Endothelial cell of umbilical vein (primary cell): Measurements from ENCODE around the gene VPS37C. TPM values are rescaled to one million over a fixed set of nuclear protein-coding genes. Genes with fewer than 3 reads are reported as not detected.

Experiments
- BruUV-seq: library from RNA; stranded (reverse); fragments of 400-500 nt; replicated peaks from 2 replicates; lab custom pipeline; 2021; lab: Mats Ljungman, UMichigan
- CTCF ChIA-PET: fragments of 300-600, 350-600 bp; sonication (Branson Sonifier 250); formaldehyde crosslinking; loops from one replicate; lab custom pipeline; 2021; ENCODE audit warnings: antibody characterized with exemption, inconsistent platforms; lab: Charles Lee
- POLR2A ChIA-PET: fragments of 300-600, 350-600 bp; sonication (Branson Sonifier 250); formaldehyde crosslinking; loops from one replicate; lab custom pipeline; 2021; ENCODE audit warnings: antibody characterized with exemption, inconsistent platforms; lab: Charles Lee
- DNase-seq: peaks from one replicate; pipeline ENCODE4 v3.0.0-alpha.2; 2011; ENCODE audit warnings: low read depth, low spot score
- FAIRE-seq: peaks from 2 replicates; lab custom pipeline; 2011; peaks lifted over from hg19 to GRCh38; lab: Jason Lieb, UNC
- H2AFZ ChIP-seq: 2 replicates; pipeline ENCODE4 v1.6.0; 2012; ENCODE audit warnings: low read depth, low read length, control low read depth, inconsistent platforms
- H3K27ac ChIP-seq: 2 replicates; pipeline ENCODE4 v1.5.1; 2011; ENCODE audit warnings: low read depth, mild to moderate bottlenecking, control low read depth, low read length, moderate library complexity; ENCODE audit not compliant: insufficient read depth
- H3K27me3 ChIP-seq, 2 experiments: 2 replicates each; pipeline versions ENCODE4 v1.6.0 to v1.6.1; 2011; ENCODE audit warnings: low read length in 2 of 2, mixed read lengths in 1 of 2; ENCODE audit not compliant: control insufficient read depth in 2 of 2, insufficient read depth in 2 of 2
- H3K36me3 ChIP-seq, 2 experiments: 2 replicates in 1 of 2; 3 replicates in 1 of 2; pipeline ENCODE4 v1.5.1; 2011; ENCODE audit warnings: low read length in 2 of 2, mild to moderate bottlenecking in 1 of 2, moderate library complexity in 1 of 2; ENCODE audit not compliant: control insufficient read depth in 2 of 2, insufficient read depth in 2 of 2; ENCODE audit errors: extremely low read depth in 1 of 2
- H3K4me1 ChIP-seq: 3 replicates; pipeline ENCODE4 v1.5.1; 2011; ENCODE audit warnings: mild to moderate bottlenecking, low read length; ENCODE audit not compliant: control insufficient read depth, insufficient read depth; ENCODE audit errors: extremely low read depth
- H3K4me2 ChIP-seq: 2 replicates; pipeline ENCODE4 v1.6.1; 2011; ENCODE audit warnings: low read length, control low read depth, mixed read lengths; ENCODE audit not compliant: insufficient read depth
- H3K4me3 ChIP-seq, 3 experiments: fragments of 200-600 bp in 1 of 3; sonication (generic), shearing (Covaris generic) in 1 of 3; replicated peaks in 1 of 3; 2 replicates each; pipeline ENCODE4 v1.5.1; 2011 to 2016; ENCODE audit warnings: control low read depth in 3 of 3, low read length in 3 of 3, mild to moderate bottlenecking in 2 of 3, inconsistent platforms in 1 of 3, low read depth in 1 of 3, moderate library complexity in 1 of 3; ENCODE audit not compliant: insufficient read depth in 1 of 3
- H3K79me2 ChIP-seq: 2 replicates; pipeline ENCODE4 v1.6.0; 2012; ENCODE audit warnings: low read length, inconsistent platforms; ENCODE audit not compliant: control insufficient read depth, insufficient read depth
- H3K9ac ChIP-seq: replicated peaks from 2 replicates; pipeline ENCODE3; 2011; ENCODE audit warnings: low read length, control low read depth; ENCODE audit not compliant: insufficient read depth; ENCODE audit errors: extremely low read depth
- H3K9me1 ChIP-seq: replicated peaks from 3 replicates; pipeline ENCODE4 v1.6.0; 2011; ENCODE audit warnings: mild to moderate bottlenecking, low read length; ENCODE audit not compliant: control insufficient read depth, insufficient read depth; ENCODE audit errors: extremely low read depth
- H3K9me3 ChIP-seq: replicated peaks from 2 replicates; pipeline ENCODE4 v1.5.1; 2012; ENCODE audit warnings: low read length, inconsistent platforms; ENCODE audit not compliant: control insufficient read depth, insufficient read depth
- H4K20me1 ChIP-seq: replicated peaks from 2 replicates; pipeline ENCODE3; 2011; ENCODE audit warnings: mild to moderate bottlenecking, low read length; ENCODE audit not compliant: control insufficient read depth, insufficient read depth; ENCODE audit errors: extremely low read depth
- EZH2 ChIP-seq: IDR thresholded peaks from 2 replicates; pipeline ENCODE4 v1.6.1; 2012; ENCODE audit warnings: borderline replicate concordance, low read depth, mild to moderate bottlenecking, moderate library complexity, low read length, inconsistent platforms; ENCODE audit not compliant: severe bottlenecking
- FOS ChIP-seq: IDR thresholded peaks from 2 replicates; pipeline ENCODE4 v1.6.1; 2011; ENCODE audit warnings: mild to moderate bottlenecking, low read length, moderate library complexity, borderline replicate concordance; ENCODE audit not compliant: insufficient read depth
- GATA2 ChIP-seq: IDR thresholded peaks from 2 replicates; pipeline ENCODE4 v1.7.0; 2011; ENCODE audit warnings: low read depth, mild to moderate bottlenecking, moderate library complexity, mixed read lengths, low read length; ENCODE audit not compliant: insufficient read length, insufficient read depth
- MYC ChIP-seq: IDR thresholded peaks from one replicate; pipeline ENCODE4 v1.6.1; 2011; ENCODE audit warnings: mild to moderate bottlenecking, low read depth, low read length
- POLR2A ChIP-seq: IDR thresholded peaks from 2 replicates; pipeline ENCODE4 v1.6.1; 2012; ENCODE audit warnings: low read depth, mild to moderate bottlenecking, control low read depth, low read length
- POLR2AphosphoS5 ChIP-seq: IDR thresholded peaks from 2 replicates; pipeline ENCODE4 v1.6.1; 2012; ENCODE audit warnings: low read depth, mild to moderate bottlenecking, control low read depth, low read length, moderate library complexity; ENCODE audit not compliant: insufficient read depth
- dilution Hi-C: fragments of 300-500 bp; cut with MboI; formaldehyde crosslinking; loops from one replicate; pipeline ENCODE4 v1.15.0; 2019; ENCODE audit warnings: low sequenced_read_pairs; ENCODE audit not compliant: extremely low pct_ligation_motif_present
- intact Hi-C: fragments of 100-400 bp; cut with micrococcal nuclease; formaldehyde crosslinking; loops from one replicate; pipeline ENCODE4 v1.10.0; 2022
- polyA plus RNA-seq, 4 experiments: library from polyadenylated mRNA; depleted of rRNA in 3 of 4; stranded (reverse) in 3 of 4; unstranded in 1 of 4; fragments of >200 nt; gene quantifications; 2 replicates each; pipeline versions ENCODE4 v1.2.1 to v1.2.3, GENCODE V29; 2011 to 2012; ENCODE audit warnings: missing spikeins in 1 of 4
- total RNA-seq: library from RNA; stranded (reverse); gene quantifications from 2 replicates; pipeline ENCODE4 v1.2.3, GENCODE V29; 2021
- TF ChIP-seq, protein P1 (sequence below), 2 donors: IDR thresholded peaks; 1 replicate in 1 of 2; 2 replicates in 1 of 2; pipeline ENCODE4 v1.5.1; 2011; ENCODE audit warnings: low read length in 2 of 2, mild to moderate bottlenecking in 2 of 2, moderate library complexity in 2 of 2, control low read depth in 1 of 2, inconsistent platforms in 1 of 2, low read depth in 1 of 2; ENCODE audit not compliant: insufficient read depth in 1 of 2; ENCODE audit errors: extremely low read depth in 1 of 2
- TF ChIP-seq, protein P2 (sequence below): IDR thresholded peaks from 2 replicates; pipeline ENCODE4 v1.6.1; 2011; ENCODE audit not compliant: insufficient read depth, insufficient read length

Gene VPS37C
- total and polyA plus RNA-seq, 2 donors (not counting 3 experiments of a cell fraction or from before 2014, with no cell fraction given), result 17.7 to 23.4 TPM

DNA sequence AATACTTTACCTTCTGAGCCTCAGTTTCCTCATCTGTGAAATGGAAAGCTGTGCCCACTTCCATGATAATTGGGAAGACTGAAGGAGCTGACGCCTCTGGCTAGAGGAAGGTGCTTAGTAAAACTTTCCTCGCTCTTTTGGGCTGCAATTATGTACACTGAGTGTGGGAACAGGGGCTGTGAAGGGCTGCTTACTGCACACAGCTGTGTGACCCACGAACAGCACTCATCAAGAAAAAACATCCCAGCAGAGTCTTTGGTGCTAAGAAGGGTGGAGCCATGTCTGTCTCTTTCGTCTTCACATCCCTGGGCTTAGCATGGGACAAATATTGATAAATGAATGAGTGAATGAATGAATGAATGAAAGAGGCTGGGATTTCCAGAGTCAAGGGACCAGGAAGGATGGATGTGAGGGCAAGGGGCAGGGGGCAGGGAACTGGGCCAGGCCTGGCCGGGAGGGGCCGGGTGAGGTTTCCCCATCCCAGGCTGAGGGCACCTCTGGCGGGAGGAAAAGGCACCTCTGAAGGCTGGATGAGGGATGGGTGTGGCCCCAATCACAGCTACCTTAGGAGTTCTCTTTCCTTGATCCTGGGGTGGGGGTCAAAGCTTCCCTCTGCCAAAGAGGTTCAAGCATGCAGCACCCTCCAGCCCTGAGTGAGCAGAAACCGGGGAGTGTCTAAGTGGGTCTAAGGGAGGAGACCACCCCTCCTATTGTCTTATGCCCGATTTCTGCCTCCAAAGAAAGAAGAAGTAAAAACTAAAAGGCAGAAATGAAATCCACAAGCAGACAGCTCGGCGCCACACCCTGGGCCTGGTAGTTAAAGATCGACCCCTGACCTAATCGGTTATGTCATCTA, 68.1 kb downstream of the VPS37C start:
- BruUV-seq, result no TSS peak
- intact Hi-C loops, result no loop called here

More for the DNA sequence above, 68.1 kb downstream of the VPS37C start:
- dilution Hi-C loops, result no loop called here
- Histone ChIP-seq H2AFZ (no peak overlapping the region), H3K27ac (no peak overlapping the region), H3K79me2 (no peaks in the 10 kb centered on the region), H3K9me1 (no peaks in the 10 kb centered on the region), H3K4me2 (no peak overlapping the region), H4K20me1 (no peaks in the 10 kb centered on the region), H3K4me3 (no peak overlapping the region), H3K36me3 (no peaks in the 10 kb centered on the region), H3K9me3 (no peaks in the 10 kb centered on the region), H3K4me1 (no peaks in the 10 kb centered on the region), H3K9ac (no peak overlapping the region), H3K27me3 (no peaks in the 10 kb centered on the region)
- FAIRE-seq (no peak), DNase-seq (no peak)
- CTCF ChIA-PET, result interaction anchor here (1.0 kb wide), 1 partner anchor 27 kb away, joined by 3 read pairs; no protein-coding TSS in a partner anchor
- POLR2A ChIA-PET, result no interaction called here
- TF ChIP-seq FOS, result no peak
- TF ChIP-seq, protein P1, sequence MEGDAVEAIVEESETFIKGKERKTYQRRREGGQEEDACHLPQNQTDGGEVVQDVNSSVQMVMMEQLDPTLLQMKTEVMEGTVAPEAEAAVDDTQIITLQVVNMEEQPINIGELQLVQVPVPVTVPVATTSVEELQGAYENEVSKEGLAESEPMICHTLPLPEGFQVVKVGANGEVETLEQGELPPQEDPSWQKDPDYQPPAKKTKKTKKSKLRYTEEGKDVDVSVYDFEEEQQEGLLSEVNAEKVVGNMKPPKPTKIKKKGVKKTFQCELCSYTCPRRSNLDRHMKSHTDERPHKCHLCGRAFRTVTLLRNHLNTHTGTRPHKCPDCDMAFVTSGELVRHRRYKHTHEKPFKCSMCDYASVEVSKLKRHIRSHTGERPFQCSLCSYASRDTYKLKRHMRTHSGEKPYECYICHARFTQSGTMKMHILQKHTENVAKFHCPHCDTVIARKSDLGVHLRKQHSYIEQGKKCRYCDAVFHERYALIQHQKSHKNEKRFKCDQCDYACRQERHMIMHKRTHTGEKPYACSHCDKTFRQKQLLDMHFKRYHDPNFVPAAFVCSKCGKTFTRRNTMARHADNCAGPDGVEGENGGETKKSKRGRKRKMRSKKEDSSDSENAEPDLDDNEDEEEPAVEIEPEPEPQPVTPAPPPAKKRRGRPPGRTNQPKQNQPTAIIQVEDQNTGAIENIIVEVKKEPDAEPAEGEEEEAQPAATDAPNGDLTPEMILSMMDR (IDR thresholded peaks at IDR 0.05; ENCODE audit: extremely low read depth in 1 of 2, insufficient read depth in 1 of 2, low read depth in 1 of 2, low read length in 2 of 2), result no peak
- TF ChIP-seq MYC, result no peak
- no peak for TF ChIP-seq POLR2A
- no peak for TF ChIP-seq EZH2
- TF ChIP-seq, protein P2, sequence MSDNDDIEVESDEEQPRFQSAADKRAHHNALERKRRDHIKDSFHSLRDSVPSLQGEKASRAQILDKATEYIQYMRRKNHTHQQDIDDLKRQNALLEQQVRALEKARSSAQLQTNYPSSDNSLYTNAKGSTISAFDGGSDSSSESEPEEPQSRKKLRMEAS, result no peak
- TF ChIP-seq GATA2, result no peak
- no peak for TF ChIP-seq POLR2AphosphoS5
